H9 (cell line): ENCODE results near the gene MNX1. TPM values are rescaled to one million over a fixed set of nuclear protein-coding genes. Genes with fewer than 3 reads are reported as not detected.
A peak's percentile ranks its signal among the peaks of the same experiment; 100 is the strongest.

Experiments used
- DNase-seq: peaks from one replicate; pipeline ENCODE4 v3.0.0-alpha.2; 2017
- H2AFZ ChIP-seq: one replicate; pipeline ENCODE4 v1.6.1; 2013; ENCODE audit warnings: mild to moderate bottlenecking, low read length, control low read depth, moderate library complexity
- H2AK5ac ChIP-seq: 2 replicates; pipeline ENCODE4 v1.6.1; 2013; ENCODE audit warnings: low read length, control low read depth, mixed read lengths; ENCODE audit not compliant: insufficient read length
- H2BK120ac ChIP-seq: one replicate; pipeline ENCODE4 v1.6.1; 2013; ENCODE audit warnings: low read depth, mild to moderate bottlenecking, low read length, control low read depth, inconsistent platforms; ENCODE audit not compliant: poor library complexity, severe bottlenecking
- H2BK12ac ChIP-seq: 2 replicates; pipeline ENCODE4 v1.6.1; 2013; ENCODE audit warnings: low read length, control low read depth, mixed read lengths, low read depth; ENCODE audit not compliant: insufficient read length
- H2BK15ac ChIP-seq: 2 replicates; pipeline ENCODE4 v1.6.1; 2013; ENCODE audit warnings: low read depth, low read length, control low read depth
- H2BK20ac ChIP-seq: one replicate; pipeline ENCODE4 v1.6.1; 2013; ENCODE audit warnings: low read depth, mild to moderate bottlenecking, low read length, control low read depth, inconsistent platforms; ENCODE audit not compliant: poor library complexity, severe bottlenecking
- H2BK5ac ChIP-seq: 2 replicates; pipeline ENCODE4 v1.6.1; 2013; ENCODE audit warnings: low read length, control low read depth, mixed read lengths; ENCODE audit not compliant: insufficient read length
- H3K14ac ChIP-seq: 2 replicates; pipeline ENCODE4 v1.6.1; 2013; ENCODE audit warnings: low read length, control low read depth; ENCODE audit not compliant: insufficient read depth
- H3K18ac ChIP-seq: 2 replicates; pipeline ENCODE4 v1.6.1; 2013; ENCODE audit warnings: low read depth, mild to moderate bottlenecking, mixed read lengths, low read length, control low read depth; ENCODE audit not compliant: insufficient read length
- H3K23ac ChIP-seq: 2 replicates; pipeline ENCODE4 v1.6.1; 2013; ENCODE audit warnings: low read length, control low read depth, mixed read lengths, low read depth; ENCODE audit not compliant: insufficient read length
- H3K23me2 ChIP-seq: 2 replicates; pipeline ENCODE4 v1.6.1; 2013; ENCODE audit warnings: low read depth, mild to moderate bottlenecking, mixed read lengths, low read length, control low read depth; ENCODE audit not compliant: insufficient read length, poor library complexity, severe bottlenecking
- H3K27ac ChIP-seq: 2 replicates; pipeline ENCODE4 v1.5.1; 2013; ENCODE audit warnings: low read length, control low read depth, mixed read lengths, low read depth; ENCODE audit not compliant: insufficient read length
- H3K27me3 ChIP-seq: 2 replicates; pipeline ENCODE4 v1.6.1; 2013; ENCODE audit warnings: low read length, control low read depth, inconsistent platforms; ENCODE audit not compliant: insufficient read depth
- H3K4ac ChIP-seq: 2 replicates; pipeline ENCODE4 v1.6.1; 2013; ENCODE audit warnings: low read depth, mild to moderate bottlenecking, control low read depth, inconsistent platforms, low read length, moderate library complexity
- H3K4me1 ChIP-seq: 2 replicates; pipeline ENCODE4 v1.6.1; 2013; ENCODE audit warnings: low read length, control low read depth, inconsistent platforms; ENCODE audit not compliant: insufficient read depth
- H3K4me2 ChIP-seq: 2 replicates; pipeline ENCODE4 v1.6.1; 2013; ENCODE audit warnings: low read length, control low read depth, mixed read lengths; ENCODE audit not compliant: insufficient read length, insufficient read depth
- H3K56ac ChIP-seq: 2 replicates; pipeline ENCODE4 v1.6.1; 2013; ENCODE audit warnings: low read depth, mild to moderate bottlenecking, mixed read lengths, low read length, control low read depth; ENCODE audit not compliant: insufficient read length
- H3K79me1 ChIP-seq: 2 replicates; pipeline ENCODE4 v1.6.1; 2013; ENCODE audit warnings: low read depth, mild to moderate bottlenecking, moderate library complexity, low read length, control low read depth, inconsistent platforms; ENCODE audit not compliant: insufficient read depth, poor library complexity, severe bottlenecking
- H3K79me2 ChIP-seq: 2 replicates; pipeline ENCODE4 v1.6.1; 2013; ENCODE audit warnings: low read length, control low read depth, inconsistent platforms; ENCODE audit not compliant: insufficient read depth
- H3K9ac ChIP-seq: 2 replicates; pipeline ENCODE4 v1.6.1; 2013; ENCODE audit warnings: low read length, control low read depth, mixed read lengths; ENCODE audit not compliant: insufficient read length; ENCODE audit errors: extremely low read depth
- H3K9me3 ChIP-seq: one replicate; pipeline ENCODE4 v1.6.1; 2013; ENCODE audit warnings: low read depth, low read length, inconsistent platforms; ENCODE audit not compliant: control insufficient read depth
- H3T11ph ChIP-seq: one replicate; pipeline ENCODE4 v1.6.1; 2013; ENCODE audit warnings: mild to moderate bottlenecking, low read length, control low read depth, inconsistent platforms
- H4K20me1 ChIP-seq: one replicate; pipeline ENCODE4 v1.6.1; 2013; ENCODE audit not compliant: control insufficient read depth, insufficient read length, insufficient read depth
- H4K5ac ChIP-seq: 2 replicates; pipeline ENCODE4 v1.6.1; 2013; ENCODE audit warnings: low read depth, mild to moderate bottlenecking, mixed read lengths, low read length, control low read depth; ENCODE audit not compliant: insufficient read length
- H4K8ac ChIP-seq: replicated peaks from 2 replicates; pipeline ENCODE4 v1.6.1; 2013; ENCODE audit warnings: low read length, control low read depth, mixed read lengths, low read depth; ENCODE audit not compliant: insufficient read length
- H4K91ac ChIP-seq: 2 replicates; pipeline ENCODE4 v1.6.1; 2013; ENCODE audit warnings: low read depth, mild to moderate bottlenecking, moderate library complexity, mixed read lengths, low read length, control low read depth; ENCODE audit not compliant: insufficient read length
- H3K27ac Mint-ChIP-seq, 3 experiments: 2 replicates in 2 of 3; 3 replicates in 1 of 3; pipeline ENCODE4 v1.8.0; 2020 to 2021; ENCODE audit warnings: mixed read lengths in 3 of 3, mild to moderate bottlenecking in 1 of 3, moderate library complexity in 1 of 3
- H3K27me3 Mint-ChIP-seq: 2 replicates; pipeline ENCODE4 v1.8.0; 2021; ENCODE audit warnings: low read depth, mild to moderate bottlenecking, moderate library complexity, mixed read lengths
- H3K36me3 Mint-ChIP-seq, 3 experiments: 2 replicates in 2 of 3; 3 replicates in 1 of 3; pipeline ENCODE4 v1.8.0; 2020 to 2021; ENCODE audit warnings: low read depth in 3 of 3, mixed read lengths in 3 of 3; ENCODE audit not compliant: insufficient read depth in 1 of 3
- H3K4me1 Mint-ChIP-seq, 2 experiments: 2 replicates each; pipeline ENCODE4 v1.8.0; 2020; ENCODE audit warnings: mixed read lengths in 2 of 2
- H3K4me3 Mint-ChIP-seq, 2 experiments: 2 replicates in 1 of 2; 3 replicates in 1 of 2; pipeline ENCODE4 v1.8.0; 2020 to 2021; ENCODE audit warnings: mild to moderate bottlenecking in 2 of 2, mixed read lengths in 2 of 2, moderate library complexity in 1 of 2
- H3K9me3 Mint-ChIP-seq, 2 experiments: 2 replicates in 1 of 2; 3 replicates in 1 of 2; pipeline ENCODE4 v1.8.0; 2020; ENCODE audit warnings: mild to moderate bottlenecking in 2 of 2, mixed read lengths in 2 of 2, moderate library complexity in 1 of 2
- CTCF ChIP-seq: fragments of 200-600 bp; sonication (generic); conservative IDR thresholded peaks from 3 replicates; pipeline ENCODE4 v1.8.0; 2021; ENCODE audit warnings: antibody characterized with exemption, mild to moderate bottlenecking
- WGBS: extraction: QIAGEN DNeasy Blood & Tissue Kit; methylation state at CpG from one replicate; pipeline ENCODE4 v1.1.7; 2013; ENCODE audit warnings: missing lambda C conversion rate, low lambda C conversion rate, mixed read lengths; ENCODE audit not compliant: insufficient read length; ENCODE audit errors: extremely low coverage; 5-methylcytosine and 5-hydroxymethylcytosine counted together
- total RNA-seq: library from RNA; stranded (reverse); gene quantifications from 2 replicates; pipeline ENCODE4 v1.2.1, GENCODE V29; 2021

The MNX1 gene
- total RNA-seq, 1 experiment from 2014 or later = not detected

DNA sequence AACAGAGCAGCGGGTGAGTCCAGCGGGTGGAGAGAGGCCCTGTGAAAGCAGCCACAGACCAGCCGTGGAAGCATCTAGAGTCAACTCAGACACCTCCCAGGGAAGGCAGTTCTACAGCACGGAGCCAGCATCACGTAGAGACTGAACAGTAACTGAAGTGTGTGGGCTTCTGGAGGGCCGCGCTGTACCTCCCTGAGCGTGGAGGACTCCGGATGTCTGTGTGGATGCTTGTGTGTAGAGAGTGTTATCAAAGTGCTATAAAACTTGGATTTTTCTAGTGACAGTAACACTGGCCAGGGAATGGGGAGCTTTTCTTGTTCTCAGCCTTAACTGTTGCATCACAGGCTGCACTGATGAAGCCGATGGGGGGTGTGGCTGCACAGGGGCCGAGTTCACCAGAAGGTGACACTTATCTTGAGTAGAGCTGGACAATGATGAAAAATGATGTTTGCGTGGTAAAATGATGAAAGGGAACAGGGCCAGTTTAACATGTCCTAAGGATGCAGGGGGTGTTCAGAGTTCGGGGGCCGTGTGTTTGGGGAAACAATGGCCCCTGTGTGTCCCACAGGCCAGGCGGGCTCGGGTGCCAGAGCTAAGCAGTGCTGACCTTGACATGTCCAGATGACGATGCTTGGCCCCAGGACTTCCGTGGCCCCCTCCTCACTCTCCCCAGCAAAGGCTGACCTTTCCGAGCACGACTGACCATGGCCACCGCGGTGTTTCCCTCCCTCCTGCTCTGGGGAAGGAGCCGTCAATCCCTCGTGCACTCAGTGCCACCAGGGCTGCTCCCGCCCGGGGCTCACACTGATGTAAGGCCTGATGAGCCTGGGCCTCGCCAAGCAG is 21.9 kb downstream of the MNX1 start:
- H3K27ac ChIP-seq = no peak overlapping the region
- no peaks in the 10 kb centered on the region for H3K9me3 ChIP-seq
- H4K5ac ChIP-seq = no peak overlapping the region
- H3K79me2 ChIP-seq = no peaks in the 10 kb centered on the region
- no peak for TF ChIP-seq CTCF
- no peak overlapping the region for H4K91ac ChIP-seq
- no peak overlapping the region for H2BK120ac ChIP-seq
- no peak overlapping the region for H2AFZ ChIP-seq
- H3K79me1 ChIP-seq = no peaks in the 10 kb centered on the region
- H3K9me3 Mint-ChIP-seq = no peaks in the 10 kb centered on the region
- peaks cover 2% of the 10 kb centered on the region for H3K23me2 ChIP-seq
- H3K56ac ChIP-seq = no peak overlapping the region
- no peak overlapping the region for H2BK20ac ChIP-seq
- no peak overlapping the region; the same call in 1 of the 2 replicates for H3K14ac ChIP-seq
- H3K18ac ChIP-seq = no peak overlapping the region
- peaks cover 35% of the 10 kb centered on the region for H3K27me3 Mint-ChIP-seq
- H3K4me2 ChIP-seq = no peak overlapping the region
- H2BK12ac ChIP-seq = no peak overlapping the region
- H3K27ac Mint-ChIP-seq = peak overlapping the region in 1 of 3 experiments; percentile 21; a peak in 1 of 7 replicates
- DNase-seq = no peak
- H3K23ac ChIP-seq = no peak overlapping the region
- H3K36me3 Mint-ChIP-seq = no peaks in the 10 kb centered on the region; a peak in 1 of 7 replicates
- no peak overlapping the region for H3T11ph ChIP-seq
- H2BK5ac ChIP-seq = no peak overlapping the region
- no peak overlapping the region for H2AK5ac ChIP-seq
- no peak overlapping the region for H3K9ac ChIP-seq
- WGBS = no CpG with 5 or more reads among the region's 27 CpGs
- H4K8ac ChIP-seq = no peak overlapping the region
- H2BK15ac ChIP-seq = no peak overlapping the region
- H3K27me3 ChIP-seq = no peaks in the 10 kb centered on the region
- H4K20me1 ChIP-seq = no peaks in the 10 kb centered on the region
- no peak overlapping the region for H3K4me3 Mint-ChIP-seq
- peaks cover 3 to 5% of the 10 kb centered on the region in 2 experiments; a peak in 3 of 4 replicates for H3K4me1 Mint-ChIP-seq
- no peaks in the 10 kb centered on the region for H3K4me1 ChIP-seq
- no peak overlapping the region for H3K4ac ChIP-seq
